GM12878 (cell line): Measurements from ENCODE around the gene SUCO. TPM values are rescaled to one million over a fixed set of nuclear protein-coding genes. Genes with fewer than 3 reads are reported as not detected.

Experiments
- polyA plus RNA-seq, 11 experiments: library from polyadenylated mRNA; depleted of rRNA in 4 of 11; unstranded in 6 of 11; stranded (reverse) in 5 of 11; fragments of >200 nt; fragmentation: Nextera tagmentation in 4 of 11; fragmentation: Illumina TruSeq in 1 of 11; extraction: Ambion mirVana in 4 of 11; extraction: Trizol in 1 of 11; gene quantifications; 1 replicate in 1 of 11; 2 replicates in 10 of 11; pipeline versions ENCODE4 v1.2.1 to v1.2.3, GENCODE V29; 2011 to 2016; ENCODE audit warnings: inconsistent platforms in 2 of 11, missing spikeins in 2 of 11, low read depth in 1 of 11
- small RNA-seq: library from RNA; depleted of rRNA; stranded (forward); fragments of <200 nt; gene quantifications from one replicate; pipeline ENCODE3, GENCODE V24; 2014
- total RNA-seq, 4 experiments: library from RNA; depleted of rRNA in 3 of 4; stranded (reverse); fragments of >200 nt in 3 of 4; fragmentation: Illumina TruSeq in 1 of 4; extraction: Trizol in 1 of 4; gene quantifications; 2 replicates each; pipeline versions ENCODE4 v1.2.1 to v1.2.3, GENCODE V29; 2013 to 2021

Gene SUCO
- total and polyA plus RNA-seq, 10 of the 15 experiments (the other 5 are each of a cell fraction or from before 2014, with no cell fraction given): 1.7 to 15.3 (median 8.4) TPM

Small RNA genes lying within 50 kb of the gene (small RNA-seq; reads per million reads assigned to genes)
- not detected for gene RNU6-693P

Other genes with a start within 250 kb of the SUCO start
- not detected in 2 replicates for gene C1orf105, start 112.5 kb upstream of the SUCO start, total RNA-seq (2014; rRNA removed)
- gene C1orf105, start 112.5 kb upstream of the SUCO start, total RNA-seq (2014; rRNA removed; fragmentation: Illumina TruSeq; extraction: Trizol): not detected in 2 replicates
- not detected in 2 replicates for gene C1orf105, start 112.5 kb upstream of the SUCO start, total RNA-seq (2021)
- not detected in 2 replicates for gene C1orf105, start 112.5 kb upstream of the SUCO start, polyA plus RNA-seq (2011; rRNA removed)
- not detected in 2 replicates for gene C1orf105, start 112.5 kb upstream of the SUCO start, polyA plus RNA-seq (2014; fragmentation: Illumina TruSeq; extraction: Trizol)
- not detected for gene C1orf105, start 112.5 kb upstream of the SUCO start, polyA plus RNA-seq (2014; fragmentation: Nextera tagmentation; extraction: Ambion mirVana)
- not detected in 2 replicates for gene C1orf105, start 112.5 kb upstream of the SUCO start, polyA plus RNA-seq (2014; rRNA removed)
- not detected for gene C1orf105, start 112.5 kb upstream of the SUCO start, polyA plus RNA-seq (2016; fragmentation: Nextera tagmentation; extraction: Ambion mirVana)
- gene PIGC, start 89.1 kb upstream of the SUCO start, total RNA-seq (2014; rRNA removed): 11.2 and 14.6 TPM in 2 replicates
- 13.7 and 14.6 TPM in 2 replicates for gene PIGC, start 89.1 kb upstream of the SUCO start, total RNA-seq (2014; rRNA removed; fragmentation: Illumina TruSeq; extraction: Trizol)
- gene PIGC, start 89.1 kb upstream of the SUCO start, total RNA-seq (2021): 11.0 and 11.3 TPM in 2 replicates
- gene PIGC, start 89.1 kb upstream of the SUCO start, polyA plus RNA-seq (2011; rRNA removed): 34.7 and 37.3 TPM in 2 replicates
- 16.0 and 20.1 TPM in 2 replicates for gene PIGC, start 89.1 kb upstream of the SUCO start, polyA plus RNA-seq (2014; fragmentation: Illumina TruSeq; extraction: Trizol)
- 10 to 100 TPM; 23.3 to 29.7 TPM for gene PIGC, start 89.1 kb upstream of the SUCO start, polyA plus RNA-seq (2014; fragmentation: Nextera tagmentation; extraction: Ambion mirVana)
- gene PIGC, start 89.1 kb upstream of the SUCO start, polyA plus RNA-seq (2014; rRNA removed): 12.4 and 12.6 TPM in 2 replicates
- 10 to 100 TPM; 26.1 to 26.8 TPM for gene PIGC, start 89.1 kb upstream of the SUCO start, polyA plus RNA-seq (2016; fragmentation: Nextera tagmentation; extraction: Ambion mirVana)
- gene FASLG, start 126.0 kb downstream of the SUCO start, total RNA-seq (2014; rRNA removed): 0.06 and 0.11 TPM in 2 replicates
- 0.09 TPM in 1 of 2 replicates, not detected in the other for gene FASLG, start 126.0 kb downstream of the SUCO start, total RNA-seq (2014; rRNA removed; fragmentation: Illumina TruSeq; extraction: Trizol)
- gene FASLG, start 126.0 kb downstream of the SUCO start, total RNA-seq (2021): 0.10 and 0.21 TPM in 2 replicates
- gene FASLG, start 126.0 kb downstream of the SUCO start, polyA plus RNA-seq (2011; rRNA removed): 4.0 TPM in 2 replicates
- gene FASLG, start 126.0 kb downstream of the SUCO start, polyA plus RNA-seq (2014; fragmentation: Illumina TruSeq; extraction: Trizol): 0.19 and 0.24 TPM in 2 replicates
- gene FASLG, start 126.0 kb downstream of the SUCO start, polyA plus RNA-seq (2014; fragmentation: Nextera tagmentation; extraction: Ambion mirVana): under 1 TPM; 0.05 to 0.08 TPM
- gene FASLG, start 126.0 kb downstream of the SUCO start, polyA plus RNA-seq (2014; rRNA removed): 0.11 and 0.32 TPM in 2 replicates
- gene FASLG, start 126.0 kb downstream of the SUCO start, polyA plus RNA-seq (2016; fragmentation: Nextera tagmentation; extraction: Ambion mirVana): under 1 TPM in 1 of 2 experiments, not detected in 1; 0.08 TPM